T-helper 1 cell (primary cell): ENCODE results near the gene SERTAD4.
"Not testable (repeated sequence)": the region's sequence is repeated elsewhere in the genome, so short reads cannot be mapped to it uniquely, and the experiment has no call there.

Experiments
- DNase-seq, 5 donors: peaks; one replicate each; pipeline ENCODE4 v3.0.0-alpha.2; 2012 to 2020
- total RNA-seq, 4 donors: gene quantifications; one replicate each; lab custom pipeline; 2026; lab: John Stamatoyannopoulos, UW

The SERTAD4 gene
- total RNA-seq, result 0 reads per million in 4 donors

DNA sequence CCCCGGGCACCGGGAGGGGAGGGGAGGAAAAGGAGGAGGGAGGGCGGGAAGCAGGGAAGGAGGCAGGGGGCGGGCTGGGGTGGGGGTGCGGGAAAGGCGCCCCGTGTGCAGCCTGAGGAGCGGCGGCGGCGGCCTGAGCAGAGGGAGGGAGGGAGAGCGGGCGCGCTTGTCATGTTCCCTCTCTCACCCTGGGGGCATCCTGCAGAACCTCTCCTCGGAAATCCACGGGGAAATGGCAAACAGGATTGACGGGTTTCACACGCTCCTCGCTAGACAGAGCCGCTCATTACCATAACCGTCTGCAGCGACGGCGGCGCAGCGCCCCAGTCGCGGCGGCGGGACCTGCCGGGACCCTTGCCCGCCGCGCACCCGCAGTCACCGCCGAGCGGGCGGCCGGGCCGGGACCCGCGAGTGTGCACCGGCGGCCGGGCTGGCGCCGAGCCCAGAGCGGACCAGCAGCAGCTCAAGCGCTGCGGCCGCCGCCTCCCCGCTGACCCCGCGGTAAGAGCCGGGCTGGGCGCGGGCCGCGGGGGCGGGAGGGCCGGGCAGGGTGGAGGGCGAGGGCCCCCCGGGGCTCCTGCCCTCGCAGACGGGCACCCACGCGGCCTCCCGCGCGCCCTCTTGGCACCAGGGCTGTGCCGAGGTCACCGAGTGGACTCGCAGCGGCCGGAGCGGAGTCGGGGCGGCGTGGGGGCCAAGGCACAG is at the start of gene SERTAD4:
TSS of gene SERTAD4 (plus strand) at position 286 of the 705 bp plus-strand sequence. CDS start 5,165 bp downstream, outside the sequence.
- no peak for DNase-seq

DNA sequence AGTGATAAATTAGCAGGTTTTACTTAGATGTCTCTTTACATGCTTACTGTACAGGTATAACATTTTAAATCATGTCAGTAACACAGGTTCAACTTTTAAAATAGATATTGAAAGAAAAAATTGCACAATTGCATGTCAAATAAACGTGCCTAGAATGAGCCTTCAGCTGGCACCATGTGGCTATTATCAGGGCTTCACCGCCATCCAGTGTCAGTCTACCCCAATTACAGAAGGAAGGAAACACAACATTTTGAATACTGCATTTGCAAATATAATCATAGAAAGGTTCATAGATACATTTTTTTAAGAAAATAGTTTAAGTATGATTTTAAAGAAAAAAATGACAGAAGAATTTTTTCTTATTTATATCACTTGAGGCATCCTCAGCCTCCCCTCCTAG is 47.5 kb upstream of the SERTAD4 start:
- DNase-seq, result no peak

DNA sequence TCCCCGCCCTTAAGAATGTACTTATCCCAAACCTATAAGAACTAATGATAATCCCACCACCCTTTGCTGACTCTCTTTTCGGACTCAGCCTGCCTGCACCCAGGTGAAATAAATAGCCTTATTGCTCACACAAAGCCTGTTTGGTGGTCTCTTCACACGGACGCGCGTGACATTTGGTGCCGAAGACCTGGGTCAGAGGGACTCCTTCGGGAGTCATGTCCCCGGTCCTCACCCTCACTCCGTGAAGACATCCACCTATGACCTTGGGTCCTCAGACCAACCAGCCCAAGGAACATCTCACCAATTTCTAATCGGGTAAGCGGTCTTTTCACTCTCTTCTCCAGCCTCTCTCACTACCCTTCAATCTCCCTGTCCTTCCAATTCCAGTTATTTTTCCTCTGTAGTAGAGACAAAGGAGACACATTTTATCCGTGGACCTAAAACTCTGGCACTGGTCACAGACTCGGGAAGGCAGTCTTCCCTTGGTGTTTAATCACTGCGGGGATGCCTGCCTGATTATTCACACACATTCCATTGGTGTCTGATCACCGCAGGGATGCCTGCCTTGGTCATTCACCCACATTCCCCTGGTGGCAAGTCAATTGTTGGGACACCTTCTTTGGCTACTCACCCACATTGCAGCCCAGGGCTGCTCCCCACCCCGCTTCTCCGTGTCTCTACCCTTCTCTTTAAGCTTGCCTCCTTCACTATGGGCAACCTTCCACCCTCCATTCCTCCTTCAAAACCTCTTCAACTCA is 44.6 kb upstream of the SERTAD4 start:
- DNase-seq, result not testable (repeated sequence)

DNA sequence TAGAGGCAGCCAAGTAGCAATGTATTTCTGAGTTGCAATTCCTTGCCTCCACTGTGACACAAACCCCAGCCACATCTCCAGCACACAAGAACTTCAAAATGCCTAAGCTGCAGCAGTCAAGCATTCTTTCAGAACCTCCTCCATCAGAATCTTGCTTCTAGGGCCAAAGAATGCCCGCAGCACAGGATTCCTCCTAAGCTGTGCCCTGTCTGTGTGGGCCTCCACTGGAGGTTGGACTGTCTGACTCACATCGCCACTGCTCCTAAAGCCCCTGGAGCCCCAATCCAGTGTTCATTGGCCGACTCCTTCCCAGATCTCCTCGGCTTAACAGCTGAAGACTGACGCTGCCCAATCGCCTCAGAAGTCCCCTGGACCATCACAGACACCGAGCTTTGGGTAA is 43.2 kb upstream of the SERTAD4 start:
- DNase-seq, result no peak

DNA sequence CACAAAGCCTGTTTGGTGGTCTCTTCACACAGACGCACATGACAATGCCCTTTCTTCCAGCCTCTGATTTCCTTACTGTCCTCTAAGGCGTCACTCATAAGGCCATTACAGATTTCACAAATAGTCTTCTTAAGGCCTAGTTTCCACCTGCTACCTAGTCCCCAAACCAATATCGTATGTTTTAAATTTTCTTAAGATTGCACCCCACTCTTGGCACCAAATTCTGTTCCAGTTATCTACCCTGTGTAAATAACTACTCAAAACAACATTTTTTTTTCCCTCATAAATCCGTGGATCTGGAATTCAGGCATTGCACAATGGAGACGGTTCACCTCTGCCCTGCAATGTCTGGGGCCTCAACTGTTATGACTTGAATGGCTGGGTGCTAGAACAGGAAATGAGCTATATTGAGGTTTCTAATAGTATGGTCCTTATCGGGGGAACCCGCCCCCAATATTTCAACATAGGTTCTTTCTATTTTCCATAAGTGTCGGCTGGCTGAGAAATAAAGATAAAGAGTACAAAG is 36.9 kb upstream of the SERTAD4 start:
- DNase-seq, result no peak

DNA sequence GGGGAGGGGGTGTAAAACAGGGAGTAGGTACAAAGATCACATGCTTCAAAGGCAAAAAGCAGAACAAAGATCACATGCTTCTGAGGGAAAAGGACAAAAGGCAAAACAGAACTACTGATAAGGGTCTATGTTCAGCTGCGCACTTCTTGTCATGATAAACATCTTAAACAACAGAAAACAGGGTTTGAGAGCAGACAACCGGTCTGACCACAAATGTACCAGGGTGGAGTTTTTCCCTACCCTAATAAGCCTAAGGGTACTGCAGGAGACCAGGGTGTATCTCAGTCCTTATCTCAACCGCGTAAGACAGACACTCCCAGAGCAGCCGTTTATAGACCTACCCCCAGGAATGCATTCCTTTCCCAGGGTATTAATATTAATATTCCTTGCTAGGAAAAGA is 36.3 kb upstream of the SERTAD4 start:
- DNase-seq, result not testable (repeated sequence)

DNA sequence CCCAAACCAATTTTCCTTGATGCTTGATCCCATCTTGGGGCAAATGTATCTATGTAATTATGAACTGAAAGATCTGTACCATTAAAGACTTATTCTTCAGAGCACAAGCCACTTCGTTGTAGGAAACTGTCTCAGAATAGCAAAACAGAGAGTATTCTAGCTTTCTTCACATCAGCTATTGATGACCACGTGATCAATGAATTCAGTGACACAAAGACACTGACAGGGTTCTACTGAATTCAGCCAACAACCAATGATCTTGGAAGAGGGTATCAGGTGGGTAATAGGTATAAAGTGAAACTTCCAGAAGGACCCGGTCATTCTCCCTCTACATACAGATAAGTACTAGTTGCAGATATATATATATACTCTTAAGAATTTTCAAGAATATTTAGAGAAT is 33.8 kb upstream of the SERTAD4 start:
- no peak for DNase-seq

DNA sequence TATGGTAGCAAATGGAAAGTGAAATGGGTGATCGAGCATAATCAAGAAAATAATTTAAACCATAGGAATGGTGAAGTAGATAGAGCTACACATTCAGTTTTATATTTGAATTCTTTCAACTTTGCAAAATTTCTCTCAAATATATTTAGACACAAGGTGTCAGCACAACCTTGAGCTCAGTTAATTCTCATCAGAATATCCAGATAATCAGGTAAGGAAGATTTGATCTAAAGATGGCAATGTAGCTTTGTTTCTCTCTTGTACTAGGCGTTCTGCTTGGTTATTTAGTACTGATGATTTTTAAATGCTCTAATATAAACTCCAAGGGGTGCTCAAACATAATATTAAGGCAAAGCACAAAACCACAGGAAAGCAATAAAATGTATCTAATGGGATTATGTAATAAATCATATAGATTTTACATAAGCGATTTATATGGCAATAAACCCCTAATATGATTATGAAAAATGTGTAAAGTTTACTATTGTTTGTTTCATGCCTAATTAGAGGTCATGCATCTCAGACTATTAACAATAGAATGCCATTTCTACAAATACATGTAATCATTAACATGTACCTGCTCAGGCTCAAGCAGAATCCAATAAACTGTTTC is 32.4 kb upstream of the SERTAD4 start:
- no peak for DNase-seq

DNA sequence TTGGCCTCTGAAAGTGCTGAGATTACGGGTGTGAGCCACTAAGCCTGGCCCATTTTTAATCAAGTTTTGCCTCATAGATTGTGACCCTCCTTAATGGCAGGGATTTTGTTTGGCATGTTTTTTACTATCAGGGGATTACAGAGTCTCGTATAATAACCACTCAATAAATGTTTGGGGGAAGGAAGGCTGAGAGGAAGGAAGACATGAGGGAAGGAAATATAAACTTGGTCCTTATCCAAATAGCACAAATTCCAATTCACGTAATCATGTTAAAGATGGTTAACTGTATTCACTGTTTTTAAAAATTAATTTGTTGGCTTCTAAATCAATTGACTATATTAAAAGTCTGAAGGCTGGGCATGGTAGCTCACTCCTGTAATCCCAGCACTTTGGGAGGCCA is 30.9 kb upstream of the SERTAD4 start:
- no peak for DNase-seq

DNA sequence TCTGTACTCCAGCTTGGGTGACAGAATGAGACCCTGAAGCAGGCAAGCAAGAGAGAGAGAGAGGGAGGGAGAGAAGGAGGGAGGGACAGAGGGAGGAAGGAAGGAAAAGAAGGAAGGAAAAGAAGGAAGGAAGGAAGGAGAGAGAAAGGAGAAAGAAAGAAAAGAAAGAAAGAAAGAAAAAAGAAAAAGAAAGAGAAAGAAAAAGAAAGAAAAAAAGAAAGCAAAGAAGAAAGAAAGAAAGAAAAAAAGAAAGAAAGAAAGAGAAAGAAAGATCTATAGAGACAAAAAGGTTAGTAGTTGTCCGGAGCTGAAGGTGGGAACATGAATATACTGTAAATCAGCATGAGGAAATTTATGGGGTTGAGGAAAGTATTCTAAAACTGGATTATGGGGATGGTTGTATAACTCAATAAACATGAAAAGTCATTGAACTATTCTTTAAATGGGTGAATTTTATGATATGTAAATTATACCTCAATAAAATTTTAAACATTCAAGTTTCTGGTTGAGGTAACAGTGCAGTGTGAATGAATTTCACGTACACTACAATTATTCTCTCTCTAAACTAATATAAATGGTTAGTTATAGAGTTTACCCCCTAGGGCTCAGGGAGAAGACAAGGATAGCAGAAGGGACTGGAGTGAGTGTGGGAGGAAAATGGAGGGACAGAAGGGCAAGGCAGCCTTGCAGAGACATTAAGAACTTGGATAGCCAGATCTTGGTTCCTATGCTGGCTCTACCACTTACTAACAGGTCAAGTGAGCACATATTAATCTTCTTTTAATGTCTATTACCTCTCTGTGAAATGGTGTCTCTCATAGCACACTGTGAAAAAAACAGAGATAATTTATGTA is 24.8 kb upstream of the SERTAD4 start:
- no peak for DNase-seq

DNA sequence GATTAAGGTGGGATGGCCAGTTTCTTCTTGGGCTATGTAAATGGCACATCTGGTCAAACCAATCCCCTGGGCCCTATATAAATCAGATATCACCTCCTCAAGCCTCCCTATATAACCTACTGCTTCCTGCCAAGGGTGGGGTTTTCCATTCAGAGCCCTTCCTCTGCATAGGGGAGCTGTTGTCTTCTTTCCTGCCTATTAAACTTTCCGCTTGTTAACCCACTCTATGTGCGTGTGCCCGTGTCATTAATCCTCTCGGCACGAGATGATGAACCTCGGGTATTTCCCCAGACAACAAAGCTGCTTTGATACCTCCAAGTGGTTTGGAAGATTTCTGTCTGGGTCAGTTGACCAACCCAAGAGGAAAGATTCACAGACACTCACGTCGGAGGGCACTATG is 19.3 kb upstream of the SERTAD4 start:
- no peak for DNase-seq

DNA sequence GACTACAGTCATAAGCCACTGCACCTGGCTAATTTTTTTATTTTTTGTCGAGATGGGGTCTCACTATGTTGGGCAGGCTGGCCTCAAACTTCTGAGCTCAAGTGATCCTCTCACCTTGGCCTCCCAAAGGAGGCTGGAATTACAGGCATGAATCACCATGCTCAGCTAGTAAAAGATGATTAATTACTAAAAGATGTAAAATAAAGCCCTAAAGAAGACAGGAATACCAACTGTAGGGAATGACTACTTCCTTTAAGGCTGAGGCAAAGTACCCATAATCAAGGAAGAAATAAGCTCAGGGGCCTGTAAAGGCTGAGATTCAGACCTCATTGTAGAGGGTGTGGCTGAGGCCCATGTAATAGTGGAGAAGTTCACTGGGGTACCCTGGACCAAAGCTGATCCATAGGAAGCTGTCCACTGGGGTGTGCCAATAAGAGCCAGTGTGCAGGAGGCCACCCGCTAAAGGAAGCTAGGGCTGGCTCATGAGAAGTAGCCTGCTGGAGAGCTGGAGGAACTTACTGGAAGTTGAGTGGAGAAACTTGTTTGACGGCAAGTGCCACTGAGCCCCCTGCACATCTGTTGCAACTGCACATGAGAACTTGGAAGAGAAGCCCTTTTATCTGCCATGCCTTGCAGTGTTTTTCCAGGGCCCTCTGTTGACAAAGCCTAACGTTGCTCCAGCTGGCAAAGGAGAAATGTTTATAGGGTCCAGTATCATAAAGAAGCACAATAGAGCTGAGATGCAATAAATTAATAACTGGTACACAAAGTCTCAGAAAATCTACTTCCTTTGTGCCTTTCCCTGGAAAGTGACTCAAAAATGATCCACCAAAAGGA is 17.8 kb upstream of the SERTAD4 start:
- DNase-seq, result no peak

DNA sequence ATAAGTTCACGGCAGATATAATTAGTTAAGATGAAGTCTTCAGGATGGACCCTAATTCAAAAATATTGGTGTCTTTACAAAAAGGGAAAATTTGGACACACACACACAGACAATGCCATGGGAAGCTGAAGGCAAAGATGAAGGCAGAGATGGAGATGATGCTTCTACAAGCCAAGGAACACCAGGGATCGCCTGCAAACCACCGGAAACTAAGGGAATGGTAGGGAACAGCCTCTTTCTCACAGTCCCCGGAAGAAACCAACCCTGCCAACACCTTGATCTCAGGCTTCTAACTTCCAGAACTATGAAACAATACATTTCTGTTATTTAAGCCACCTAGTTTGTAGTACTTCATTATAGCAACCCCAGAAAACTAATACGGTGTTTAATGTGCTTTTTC is 15.1 kb upstream of the SERTAD4 start:
- DNase-seq, result no peak

DNA sequence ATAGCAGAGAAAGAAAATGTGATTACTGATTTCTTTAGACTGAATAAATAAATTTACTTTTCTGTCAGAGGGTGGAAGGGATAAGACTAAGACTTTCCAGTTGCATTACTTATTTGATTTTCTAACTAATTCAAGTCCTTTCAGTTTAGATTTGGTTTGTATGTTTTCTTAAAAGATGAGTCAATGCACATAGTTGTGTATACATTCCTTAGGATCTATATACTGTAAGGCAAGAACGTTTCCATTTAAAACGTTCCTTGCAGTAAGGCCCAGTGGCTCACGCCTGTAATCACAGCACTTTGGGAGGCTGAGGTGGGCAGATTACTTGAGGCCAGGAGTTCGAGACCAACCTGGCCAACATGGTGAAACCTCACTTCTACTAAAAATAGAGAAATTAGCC is 14.5 kb upstream of the SERTAD4 start:
- DNase-seq, result no peak

DNA sequence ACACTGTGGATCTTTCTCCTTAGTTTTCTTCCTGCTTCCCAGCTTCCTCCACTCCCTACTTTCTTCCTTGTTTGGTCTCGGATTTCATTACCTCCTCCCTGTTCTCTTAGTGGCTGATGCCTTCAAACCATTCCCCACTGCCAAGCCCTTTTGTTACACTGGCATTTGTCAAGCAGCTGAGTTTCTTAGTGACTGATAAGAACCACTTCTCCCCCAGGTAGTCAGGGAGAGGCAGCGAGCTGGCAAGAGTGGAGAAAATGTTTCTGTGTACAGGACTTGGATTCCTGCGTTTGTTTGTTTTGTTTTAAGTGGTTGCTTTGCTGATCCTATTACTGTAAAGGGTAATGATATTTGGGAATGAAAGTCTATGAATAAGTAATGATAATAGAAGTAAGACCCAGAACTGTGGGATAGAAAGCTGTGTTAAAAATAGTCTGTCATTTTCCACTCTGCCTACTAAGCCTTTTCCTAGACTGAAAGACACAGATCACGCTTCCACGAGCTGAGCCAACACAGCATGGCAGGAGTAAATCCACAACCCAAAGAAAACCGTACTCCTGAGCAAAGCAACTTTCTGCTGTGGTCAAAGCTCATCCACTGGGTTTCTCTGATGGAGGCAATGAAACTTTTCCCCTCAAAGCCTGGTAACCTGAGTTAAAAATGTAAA is 10.1 kb upstream of the SERTAD4 start:
- no peak for DNase-seq

DNA sequence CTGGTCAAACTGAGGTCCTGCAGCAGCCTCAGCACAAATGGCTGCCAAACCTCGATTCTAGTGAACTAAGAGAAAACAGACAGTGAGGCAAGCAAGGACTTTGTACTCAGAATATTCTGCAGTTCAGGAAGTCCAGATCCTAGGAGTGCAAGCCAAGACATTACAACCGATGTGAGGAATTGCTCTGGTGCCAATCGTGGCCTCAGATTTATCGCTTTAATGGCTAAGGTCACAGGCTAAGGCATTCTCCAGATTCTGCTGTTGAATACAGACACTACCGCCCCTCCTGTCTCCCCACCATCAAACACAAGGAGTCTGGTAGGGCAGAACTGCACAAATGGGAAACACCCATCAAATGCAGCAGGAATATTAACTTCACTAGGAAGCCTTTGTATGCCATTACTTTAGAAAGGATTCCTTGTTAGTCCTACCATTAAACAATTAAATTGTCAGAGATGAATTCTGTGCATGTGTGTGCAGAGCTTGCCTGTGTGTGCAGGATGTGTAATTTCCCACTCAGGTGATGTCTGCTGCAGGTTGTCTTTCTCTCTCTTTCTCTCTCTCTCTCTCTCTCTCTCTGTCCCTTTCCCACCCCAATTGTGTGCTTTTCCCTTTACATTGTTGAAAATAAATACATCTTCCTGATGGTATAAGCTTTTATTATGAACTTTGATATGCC is 9.2 kb upstream of the SERTAD4 start:
- no peak for DNase-seq

DNA sequence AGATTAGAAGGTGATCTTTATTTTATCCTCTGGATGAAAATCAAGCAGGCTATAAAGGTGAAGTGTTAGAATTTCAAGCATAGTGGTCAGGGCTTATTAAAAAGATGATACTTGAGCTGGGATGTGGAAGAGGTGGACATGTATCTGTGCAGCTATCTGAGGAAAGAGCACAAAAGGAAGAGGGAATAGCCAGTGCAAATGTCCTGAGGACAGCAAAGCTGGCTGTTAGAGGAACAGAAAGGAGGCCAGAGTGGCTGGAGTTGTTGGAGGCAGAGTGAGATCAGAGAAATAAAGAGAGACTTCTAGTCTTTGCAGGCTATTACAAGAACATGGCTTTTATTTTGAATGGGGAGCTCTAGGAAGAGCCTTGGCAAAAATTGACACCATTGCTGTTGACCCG is 4.4 kb upstream of the SERTAD4 start:
- no peak for DNase-seq

DNA sequence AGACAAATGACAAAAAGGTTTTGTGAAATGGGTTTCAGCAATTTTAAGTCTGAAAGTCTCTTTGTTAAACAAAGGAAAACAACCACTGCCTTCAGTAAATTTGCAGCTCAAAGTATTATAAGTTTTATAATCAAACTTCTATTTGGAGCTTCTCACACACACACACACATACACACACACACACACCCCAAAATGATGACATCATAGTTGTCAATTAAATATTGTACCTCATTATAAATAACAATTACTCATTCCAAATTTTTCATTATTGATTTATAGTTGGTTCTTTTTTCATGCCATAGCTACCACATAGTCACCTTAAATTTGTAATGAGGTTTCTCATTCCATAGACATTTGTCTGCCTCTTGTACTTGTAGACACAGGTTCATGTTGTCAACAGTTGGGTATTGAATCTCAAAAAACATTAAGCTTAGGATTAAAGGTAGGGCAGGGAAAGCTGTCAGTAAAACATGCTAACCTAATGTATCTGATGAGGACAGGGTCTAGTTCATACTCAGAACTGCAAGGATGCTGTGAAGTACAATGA is 2.4 kb upstream of the SERTAD4 start:
- no peak for DNase-seq

DNA sequence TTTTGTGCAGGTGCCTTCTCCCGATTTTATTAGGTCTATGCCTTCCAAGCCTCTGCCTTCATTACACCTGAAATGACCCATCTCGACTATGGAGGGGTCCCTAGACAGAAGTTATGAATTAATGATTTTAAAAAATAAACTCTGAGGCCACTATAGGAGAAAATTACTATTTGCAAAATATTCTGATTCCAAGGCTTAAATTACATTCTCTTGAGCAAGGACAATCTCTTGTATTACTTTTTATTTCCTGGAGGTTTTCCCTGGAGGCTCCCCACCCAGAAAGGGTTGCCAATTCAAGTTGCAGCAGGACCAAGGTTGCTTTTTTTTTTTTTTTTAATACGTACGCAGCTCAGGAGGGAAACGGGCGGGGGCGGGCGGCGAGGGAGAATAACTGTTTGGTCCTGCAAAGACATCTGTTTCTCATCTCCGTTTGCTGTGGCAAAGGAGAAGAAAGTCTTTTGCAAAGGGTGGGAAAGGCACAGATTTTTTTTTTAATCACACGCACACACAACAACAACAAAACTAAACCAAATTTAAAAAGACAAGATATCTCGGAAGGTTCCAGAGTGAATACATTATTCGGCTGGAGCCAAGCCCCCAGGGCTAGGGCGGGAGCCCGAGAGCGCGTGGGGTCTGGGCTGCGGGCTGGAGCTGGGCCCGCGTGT is 618 bp upstream of the SERTAD4 start:
- no peak for DNase-seq

DNA sequence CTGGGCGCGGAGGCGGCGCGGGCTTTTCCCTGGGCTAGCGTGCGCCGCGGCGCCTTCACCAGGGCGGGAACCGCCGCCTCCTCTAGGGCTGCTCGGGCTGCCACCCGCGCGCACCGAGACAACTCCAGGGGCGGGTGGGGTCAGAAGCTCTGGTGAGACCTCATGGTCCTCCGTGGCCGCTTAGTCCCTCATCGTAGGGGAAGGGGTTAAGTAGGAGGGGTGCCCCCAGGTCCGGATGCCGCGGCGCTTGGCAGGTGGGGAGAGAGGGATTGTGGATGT is 559 bp downstream of the SERTAD4 start:
- DNase-seq, result no peak
